Measurements from ENCODE around the gene HTR3E. TPM values are rescaled to one million over a fixed set of nuclear protein-coding genes. Genes with fewer than 3 reads are reported as not detected.
"Not testable (repeated sequence)": the region's sequence is repeated elsewhere in the genome, so short reads cannot be mapped to it uniquely, and the experiment has no call there.

Gene HTR3E, protein sequence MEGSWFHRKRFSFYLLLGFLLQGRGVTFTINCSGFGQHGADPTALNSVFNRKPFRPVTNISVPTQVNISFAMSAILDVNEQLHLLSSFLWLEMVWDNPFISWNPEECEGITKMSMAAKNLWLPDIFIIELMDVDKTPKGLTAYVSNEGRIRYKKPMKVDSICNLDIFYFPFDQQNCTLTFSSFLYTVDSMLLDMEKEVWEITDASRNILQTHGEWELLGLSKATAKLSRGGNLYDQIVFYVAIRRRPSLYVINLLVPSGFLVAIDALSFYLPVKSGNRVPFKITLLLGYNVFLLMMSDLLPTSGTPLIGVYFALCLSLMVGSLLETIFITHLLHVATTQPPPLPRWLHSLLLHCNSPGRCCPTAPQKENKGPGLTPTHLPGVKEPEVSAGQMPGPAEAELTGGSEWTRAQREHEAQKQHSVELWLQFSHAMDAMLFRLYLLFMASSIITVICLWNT
- polyA plus RNA-seq (ENCODE audit: insufficient read depth in 1 of 5, insufficient read length in 5 of 5, low replicate concordance in 1 of 5) = not detected
- long read RNA-seq, donor 1 = 0 reads
- long read RNA-seq, donor 2 = 0 reads
- long read RNA-seq, donor 3 = 0 reads
- long read RNA-seq, donor 4 = 0 reads
- long read RNA-seq, donor 5 = 0 reads
- long read RNA-seq, donor 6 = 0 reads
- long read RNA-seq, donor 7 = 0 reads
- long read RNA-seq, donor 8 = 0 reads

DNA sequence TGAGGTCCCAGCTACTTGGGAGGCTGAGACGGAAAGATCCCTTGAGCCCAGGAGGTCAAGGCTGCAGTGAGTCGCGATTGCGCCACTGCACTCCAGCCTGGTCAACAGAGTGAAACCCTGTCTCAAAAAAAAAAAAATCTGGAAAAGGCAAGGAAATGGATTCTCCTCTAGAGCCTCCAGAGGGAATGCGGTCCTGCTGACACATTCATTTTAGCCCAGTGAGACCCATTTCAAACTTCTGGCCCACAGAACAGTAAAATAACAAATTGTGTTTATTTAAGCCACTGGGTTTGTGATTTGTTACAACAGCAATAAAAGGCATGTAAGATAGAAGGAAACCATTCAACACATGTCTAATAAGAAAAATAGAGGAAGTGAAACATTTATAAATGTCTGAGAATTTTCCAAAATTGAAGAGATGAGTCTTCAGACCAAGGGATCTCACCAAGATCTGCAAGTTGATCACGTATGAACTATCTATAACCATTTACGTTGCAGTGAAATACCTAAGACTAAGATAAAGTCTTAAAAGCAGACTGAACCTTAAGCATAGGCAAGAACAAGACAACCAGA lies at the start of gene HTR3E:
TSS of gene HTR3E (plus strand) at position 254 of the 573 bp plus-strand sequence. CDS start 466 bp downstream, outside the sequence.
- no peak for DNase-seq

GRCh38 chr3:184050217-184050847 lies 46.5 kb upstream of the HTR3E start:
- no peak for DNase-seq

DNA sequence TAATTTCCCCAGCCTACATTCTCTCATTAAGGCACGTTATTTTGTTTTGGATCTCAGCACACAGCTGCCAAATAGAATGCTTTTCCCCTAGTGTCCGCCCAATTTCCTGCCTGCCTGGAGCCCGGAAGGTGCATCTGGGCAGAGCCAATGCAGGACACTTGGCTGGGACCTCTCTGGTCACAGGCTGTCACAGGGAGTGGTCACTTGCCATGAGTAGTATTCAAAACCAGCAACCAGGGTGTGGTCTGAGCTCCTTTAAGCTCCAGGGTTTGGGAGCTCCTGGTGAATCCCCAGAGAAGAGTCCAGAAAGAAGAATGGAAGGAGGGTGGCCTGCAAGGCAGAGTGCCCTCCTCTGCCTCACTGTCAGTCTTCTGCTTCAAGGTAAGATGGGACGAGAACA lies 44.1 kb upstream of the HTR3E start, which contains the start of gene HTR3C:
TSS of gene HTR3C (plus strand) at position 281 of the 400 bp plus-strand sequence. CDS start at position 315, 34 bp downstream.
- no peak for DNase-seq

GRCh38 chr3:184058029-184058428 lies 38.8 kb upstream of the HTR3E start:
- no peak for DNase-seq

- no peak for DNase-seq
Measured at GRCh38 chr3:184059424-184059823, 37.4 kb upstream of the HTR3E start.

DNA sequence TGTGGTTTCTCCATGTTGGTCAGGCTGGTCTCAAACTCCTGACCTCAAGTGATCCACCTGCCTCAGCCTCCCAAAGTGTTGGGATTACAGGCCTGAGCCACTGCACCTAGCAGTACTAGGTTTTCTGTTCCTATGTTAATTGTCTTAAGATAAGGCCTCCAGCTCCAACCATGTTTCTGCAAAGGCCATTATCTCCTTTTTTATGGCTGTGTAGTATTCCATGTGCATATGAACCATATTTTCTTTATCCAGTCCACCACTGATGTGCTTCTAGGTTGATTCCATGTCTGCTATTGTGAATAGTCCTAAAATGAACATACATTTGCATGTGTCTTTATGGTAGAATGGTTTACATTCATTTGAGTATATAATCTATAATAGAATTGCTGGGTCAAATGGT lies 34.2 kb upstream of the HTR3E start:
- DNase-seq = no peak

DNA sequence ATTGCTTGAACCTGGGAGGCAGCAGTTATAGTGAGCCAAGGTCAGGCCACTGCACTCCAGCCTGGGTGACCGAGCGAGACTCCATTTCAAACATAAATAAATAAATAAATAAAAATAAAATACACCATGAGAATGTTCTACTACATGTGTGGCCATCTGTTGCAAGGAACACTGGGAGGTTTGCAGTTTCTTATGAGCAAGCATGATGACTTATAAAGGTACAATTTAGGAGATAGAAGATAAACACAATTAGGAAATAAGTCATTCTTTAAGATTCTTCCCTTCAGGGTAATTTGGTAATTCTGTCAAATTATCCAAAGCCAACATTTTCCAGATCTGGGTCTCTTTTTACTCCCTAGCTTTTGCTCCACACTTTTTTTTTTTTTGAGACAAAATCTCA lies 30.7 kb upstream of the HTR3E start:
- DNase-seq = no peak

DNA sequence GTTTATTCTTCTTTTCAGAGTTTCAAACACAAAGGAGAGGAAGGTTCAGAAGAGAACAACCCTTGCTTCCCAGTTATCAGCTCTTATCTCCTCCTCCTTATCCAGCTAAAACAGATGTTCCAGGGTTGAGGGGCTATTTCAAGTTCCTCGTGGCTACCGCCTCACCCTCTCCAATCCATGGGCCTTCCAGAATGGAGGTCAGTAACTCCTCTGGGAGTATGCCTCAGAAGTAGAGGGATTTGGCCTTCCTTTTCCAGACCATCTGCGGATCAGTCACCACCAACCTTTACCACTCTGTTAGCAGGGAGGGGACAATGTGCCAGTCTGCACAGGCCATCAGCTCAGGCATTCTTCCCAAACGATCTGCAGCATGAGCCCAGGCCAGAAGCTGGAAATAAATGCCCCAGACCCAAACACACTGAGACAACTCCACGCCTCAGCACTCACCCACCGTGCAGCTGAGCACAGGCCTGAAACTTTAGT lies 29.2 kb upstream of the HTR3E start:
- DNase-seq = no peak

GRCh38 chr3:184068344-184068743 lies 28.5 kb upstream of the HTR3E start:
- DNase-seq = no peak

DNA sequence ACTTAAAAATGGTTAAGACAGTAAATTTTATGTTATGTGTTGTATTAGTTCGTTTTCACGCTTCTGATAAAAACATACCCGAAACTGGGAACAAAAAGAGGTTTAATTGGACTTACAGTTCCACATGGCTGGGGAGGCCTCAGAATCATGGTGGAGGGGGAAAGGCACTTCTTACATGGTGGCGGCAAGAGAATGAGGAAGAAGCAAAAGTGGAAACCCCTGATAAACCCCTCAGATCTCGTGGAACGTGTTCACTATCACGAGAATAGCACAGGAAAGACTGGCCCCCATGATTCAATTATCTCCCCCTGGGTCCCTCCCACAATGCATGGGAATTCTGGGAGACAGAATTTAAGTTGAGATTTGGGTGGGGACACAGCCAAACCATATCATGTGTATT lies 25.7 kb upstream of the HTR3E start:
- not testable (repeated sequence) for DNase-seq

DNA sequence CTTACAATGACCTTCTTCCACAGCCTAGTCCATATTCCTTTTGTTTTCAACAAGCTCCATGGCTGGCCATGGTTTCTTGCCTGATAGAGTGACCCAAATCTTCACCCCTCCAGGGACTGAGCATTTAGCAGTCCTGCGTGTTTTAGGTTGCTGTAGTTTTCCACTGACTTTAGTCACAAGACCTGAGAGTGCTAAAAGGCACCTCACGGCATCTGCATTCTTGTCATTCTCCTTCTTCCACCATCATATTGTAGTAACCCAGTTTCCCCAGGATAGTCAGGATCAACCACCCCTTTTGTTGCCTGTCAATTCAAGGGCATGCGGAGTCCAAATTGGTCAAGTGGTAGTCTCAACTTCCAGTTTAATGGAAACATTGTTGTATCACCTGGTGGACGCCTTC lies 23.2 kb upstream of the HTR3E start:
- no peak for DNase-seq

- no peak for DNase-seq
Measured at GRCh38 chr3:184075901-184076300, 21.0 kb upstream of the HTR3E start.

DNA sequence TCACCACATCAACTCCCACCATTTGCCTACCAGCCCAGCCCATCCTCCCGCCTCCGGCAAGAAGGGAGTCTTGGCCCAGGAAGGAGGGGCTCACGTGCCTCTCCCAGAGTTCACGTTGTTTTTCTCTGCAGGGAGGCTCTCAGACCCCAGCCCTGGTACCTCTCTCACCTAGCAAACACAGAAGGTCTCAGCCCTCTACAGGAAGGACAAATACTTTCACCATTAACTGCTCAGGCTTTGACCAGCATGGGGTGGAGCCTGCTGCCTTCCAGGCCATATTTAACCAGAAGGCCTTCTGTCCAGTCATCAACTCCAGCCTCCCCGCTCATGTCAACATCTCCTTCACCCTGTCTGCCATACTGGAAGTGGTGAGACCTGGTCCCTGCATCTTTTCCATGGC lies 19.0 kb upstream of the HTR3E start:
- no peak for DNase-seq

DNA sequence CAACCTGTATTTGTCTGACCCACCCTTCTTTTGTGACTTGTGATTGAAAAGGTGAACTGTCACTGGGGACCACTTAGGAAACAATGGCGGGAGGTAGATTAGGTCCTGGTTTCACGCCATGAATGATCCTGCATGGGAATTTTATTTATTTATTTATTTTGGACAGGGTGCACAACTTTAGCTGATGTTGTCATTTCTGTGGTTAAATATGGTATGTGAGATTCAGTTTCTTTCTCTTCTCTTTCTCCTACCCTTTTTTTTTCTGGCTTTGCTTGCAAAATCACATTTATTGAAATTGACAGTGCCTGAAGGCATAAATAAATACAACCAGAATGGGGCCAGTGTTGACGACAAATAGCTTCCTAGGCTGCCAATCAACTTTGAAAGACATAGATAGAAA lies 18.0 kb upstream of the HTR3E start:
- no peak for DNase-seq

DNA sequence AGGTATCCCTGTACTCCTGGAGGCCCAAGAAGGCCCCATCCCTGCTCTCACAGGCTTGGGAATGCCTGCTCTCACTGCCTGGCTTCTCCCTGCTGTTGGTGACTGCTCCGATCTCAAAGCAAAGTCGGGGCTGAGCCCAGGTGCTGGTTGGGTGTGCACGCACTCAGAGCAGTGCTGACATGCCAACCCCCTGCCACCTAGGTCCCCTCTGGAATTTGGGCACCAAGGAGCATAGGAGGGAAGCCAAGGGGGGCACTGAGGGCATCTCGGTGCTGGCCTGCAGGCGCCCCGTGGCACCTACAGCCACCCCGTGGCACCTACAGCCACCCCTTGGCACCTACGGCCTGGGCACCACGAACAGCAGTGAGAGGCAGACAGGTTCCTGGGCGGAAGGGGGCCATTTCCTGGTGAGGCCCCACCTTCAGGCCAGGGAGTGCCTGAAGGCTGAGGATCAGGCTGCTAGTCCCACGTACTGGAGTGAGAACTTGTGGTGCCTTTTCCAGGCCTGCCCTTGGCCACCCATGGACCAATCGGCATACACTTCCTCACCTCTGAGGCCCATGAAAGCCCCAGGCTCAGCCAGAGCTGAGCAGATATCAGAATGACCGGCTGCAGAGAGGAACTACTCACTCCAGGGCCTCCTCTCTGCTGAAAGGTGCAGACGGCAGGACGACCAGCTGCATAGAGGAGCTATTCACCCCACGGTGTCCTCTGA lies 15.6 kb upstream of the HTR3E start:
- DNase-seq = no peak

- DNase-seq = no peak
Measured at GRCh38 chr3:184082034-184082433, 14.8 kb upstream of the HTR3E start.

DNA sequence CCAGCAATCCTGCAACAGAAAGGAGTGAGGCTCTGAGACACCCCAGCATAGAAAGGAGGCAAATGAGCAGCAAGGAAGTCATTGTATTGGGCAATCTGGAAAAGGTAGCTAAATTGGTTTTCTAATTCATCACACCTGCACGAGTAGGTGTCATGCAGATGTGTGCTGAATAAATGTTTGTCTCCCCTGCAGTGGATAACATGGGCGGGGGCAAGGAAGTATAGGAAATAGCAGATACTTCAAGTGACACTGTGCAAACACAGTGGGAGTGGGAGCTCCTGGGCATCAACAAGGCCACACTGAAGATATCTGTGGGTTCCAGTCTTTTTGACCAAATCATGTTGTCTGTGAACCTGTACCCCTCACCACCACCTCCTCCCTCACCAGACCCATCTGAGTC lies 14.4 kb upstream of the HTR3E start:
- no peak for DNase-seq

- no peak for DNase-seq
Measured at GRCh38 chr3:184085389-184085852, 11.4 kb upstream of the HTR3E start.

GRCh38 chr3:184092199-184092598 lies 4.7 kb upstream of the HTR3E start:
- DNase-seq = no peak

DNA sequence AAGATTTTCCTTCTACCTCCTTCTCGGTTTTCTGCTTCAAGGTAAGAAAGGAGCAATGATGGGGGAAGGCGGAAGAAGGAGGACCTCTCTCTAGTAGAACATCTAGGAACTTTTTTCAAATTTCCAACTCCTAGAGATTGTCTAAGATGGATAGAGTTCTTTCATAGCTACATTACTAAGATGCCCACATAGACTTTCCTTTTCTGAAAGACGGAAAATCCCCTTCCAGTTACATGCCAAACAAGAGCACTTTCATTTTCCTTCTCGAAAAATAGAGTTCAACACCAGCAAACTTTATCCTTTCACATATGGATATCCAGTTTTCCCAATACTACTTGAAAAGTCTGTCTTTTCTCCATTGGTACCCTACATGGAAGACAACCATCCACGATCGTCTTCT lies 692 bp downstream of the HTR3E start:
- DNase-seq = no peak

Measured in right lung (tissue), 10 donors.